DMS79 treated with DMSO at 0.1 percent for 48 hours (cell line): ENCODE results near the gene PSG6.
"Not testable (repeated sequence)": the region's sequence is repeated elsewhere in the genome, so short reads cannot be mapped to it uniquely, and the experiment has no call there.

Experiments used
- DNase-seq: peaks from one replicate; lab custom pipeline; 2025; lab: John Stamatoyannopoulos, UW

Gene PSG6

DNA sequence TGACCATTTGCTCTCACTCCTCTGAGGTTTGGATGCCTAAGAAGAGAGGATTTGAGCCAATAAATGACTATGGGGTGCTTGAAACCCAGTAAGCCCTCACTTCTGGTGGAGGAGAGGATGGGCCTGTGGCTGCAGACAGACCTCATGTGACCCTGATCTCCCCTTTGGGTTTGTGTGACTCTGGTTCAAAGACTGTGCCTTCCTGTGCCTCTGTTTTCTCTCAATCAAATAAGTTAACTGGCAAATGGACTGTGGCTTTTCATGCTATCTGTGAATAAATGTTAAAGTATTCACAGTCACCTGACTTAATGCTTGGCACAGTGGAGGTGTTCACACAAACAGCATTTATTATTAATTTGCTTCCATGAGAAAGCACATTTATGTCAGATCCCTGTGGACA, 64.9 kb downstream of the PSG6 start:
- not testable (repeated sequence) for DNase-seq
